Mucosa of gallbladder (tissue), 1 donor: ENCODE measurements around the gene ARAP1. TPM values are rescaled to one million over a fixed set of nuclear protein-coding genes. Genes with fewer than 3 reads are reported as not detected.

Experiments used
- DNase-seq: peaks from one replicate; pipeline ENCODE4 v3.0.0-alpha.2; 2020; ENCODE audit warnings: low spot score
- total RNA-seq: library from RNA; stranded (reverse); gene quantifications from one replicate; pipeline ENCODE4 v1.2.1, GENCODE V29; 2021
- donor health status: DM: no; HTN: no; CAD: no.

Gene ARAP1
- total RNA-seq, 1 donor from 2014 or later: 129 TPM

GRCh38 chr11:72724851-72725723 lies 27.1 kb downstream of the ARAP1 start:
- DNase-seq: peak; percentile 80

DNA sequence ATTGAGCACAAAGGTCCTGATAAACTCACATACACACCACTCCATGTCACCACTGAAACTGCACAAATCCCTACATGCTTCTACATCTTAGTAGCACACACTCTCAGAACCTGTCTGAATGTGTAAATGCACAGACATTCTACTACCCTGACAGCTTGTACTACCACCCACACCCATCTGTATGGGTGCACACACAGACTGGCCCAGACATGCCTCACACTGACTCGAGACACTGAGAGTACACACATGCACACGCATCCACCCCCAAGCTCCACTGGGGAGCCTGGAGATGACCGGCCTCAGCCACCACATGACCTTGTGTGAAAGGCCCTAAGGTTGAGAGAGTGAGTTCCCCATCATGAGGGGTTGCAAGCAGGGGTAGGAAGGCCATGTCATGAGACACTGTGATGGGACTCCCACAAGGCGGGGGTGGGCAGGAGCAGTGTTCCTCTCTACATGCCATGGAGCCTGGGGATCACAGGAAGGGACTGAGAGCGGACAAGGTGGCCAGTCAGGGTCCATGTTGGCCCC lies 28.1 kb downstream of the ARAP1 start:
- DNase-seq: no peak

- peak; percentile 53 for DNase-seq
Observed at GRCh38 chr11:72723508-72723907, 28.7 kb downstream of the ARAP1 start.

DNA sequence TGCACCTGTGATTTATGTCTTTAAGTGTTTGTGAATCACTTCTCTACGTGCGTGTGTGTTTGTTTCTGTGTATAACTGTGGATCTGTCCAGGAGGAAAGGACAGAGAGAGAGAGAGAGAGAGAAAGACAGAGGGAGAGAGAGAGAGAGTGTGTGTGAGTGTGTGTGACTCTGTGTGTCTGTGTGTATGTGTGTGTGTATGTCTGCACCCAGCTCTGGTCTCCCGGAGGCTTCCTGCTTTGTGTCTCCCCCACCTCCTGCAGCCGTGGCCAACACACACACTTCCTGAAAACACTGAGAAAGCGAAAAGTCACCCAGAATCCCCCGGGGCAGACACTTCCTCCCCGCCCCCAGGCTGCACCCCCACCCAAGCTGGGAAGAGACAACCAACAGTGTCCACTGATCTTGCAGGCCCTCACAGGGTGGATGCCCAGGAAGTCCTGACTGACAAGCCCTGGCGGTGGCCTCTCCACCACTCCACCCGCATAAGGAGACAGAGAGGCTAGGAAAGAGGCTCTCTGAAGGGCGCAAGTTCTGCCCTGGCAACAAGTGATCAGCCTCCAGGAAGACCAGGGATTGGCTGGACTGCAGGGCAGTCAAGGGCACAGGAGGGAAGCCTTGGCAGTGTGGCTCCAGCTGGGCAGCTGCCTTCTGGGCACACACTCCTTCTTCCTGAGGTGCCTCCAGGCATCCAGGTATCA lies 30.0 kb downstream of the ARAP1 start:
- DNase-seq: peak; percentile 91

DNA sequence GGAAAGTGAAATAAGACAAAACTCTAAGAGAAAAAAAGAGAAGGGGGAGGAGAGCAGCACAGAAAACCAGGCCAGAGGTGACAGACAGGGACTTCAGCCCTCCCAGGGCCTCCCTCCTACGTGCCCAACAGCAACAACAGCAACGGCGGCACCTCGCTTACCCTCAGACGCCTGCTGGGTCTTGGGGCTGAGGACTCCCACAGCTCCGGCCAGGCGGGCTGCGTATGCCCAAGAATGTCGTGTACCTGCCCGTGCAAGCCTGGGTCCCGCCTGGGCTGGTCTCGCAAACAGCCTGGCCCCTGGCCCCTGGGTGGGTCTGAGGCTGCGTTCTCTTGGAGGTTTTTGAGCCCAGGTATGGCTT lies 30.5 kb downstream of the ARAP1 start:
- DNase-seq: no peak

- DNase-seq: no peak
Observed at GRCh38 chr11:72721276-72721675, 30.9 kb downstream of the ARAP1 start.

DNA sequence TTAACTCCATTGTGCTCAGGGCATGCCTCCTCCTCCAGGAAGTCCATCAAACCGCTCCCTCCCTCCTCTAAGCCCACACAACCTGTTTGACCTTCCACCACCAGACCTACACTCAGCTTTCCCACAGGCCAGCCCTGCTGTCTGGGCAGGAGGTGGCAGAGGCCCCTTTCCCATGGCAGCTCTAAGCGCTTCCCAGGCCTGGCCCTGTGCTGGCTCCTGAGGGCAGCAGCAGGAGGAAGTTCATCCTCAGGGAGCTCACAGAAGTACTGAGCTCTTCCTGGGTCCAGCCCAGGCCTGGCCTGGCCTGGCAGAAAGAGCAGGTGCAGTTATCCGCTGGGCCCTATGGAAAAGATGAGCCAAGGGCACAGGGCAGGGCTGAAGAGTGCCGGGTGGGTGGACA lies 31.4 kb downstream of the ARAP1 start:
- DNase-seq: no peak

- DNase-seq: no peak
Observed at GRCh38 chr11:72720047-72720446, 32.2 kb downstream of the ARAP1 start.

GRCh38 chr11:72719551-72719950 lies 32.7 kb downstream of the ARAP1 start:
- DNase-seq: no peak

- no peak for DNase-seq
Observed at GRCh38 chr11:72719144-72719543, 33.1 kb downstream of the ARAP1 start.

- DNase-seq: no peak
Observed at GRCh38 chr11:72718101-72718501, 34.1 kb downstream of the ARAP1 start.

- no peak for DNase-seq
Observed at GRCh38 chr11:72716788-72717435, 35.3 kb downstream of the ARAP1 start.

- DNase-seq: no peak
Observed at GRCh38 chr11:72716290-72716689, 35.9 kb downstream of the ARAP1 start.

- no peak for DNase-seq
Observed at GRCh38 chr11:72712841-72713240, 39.4 kb downstream of the ARAP1 start.

- peak; percentile 69 for DNase-seq
Observed at GRCh38 chr11:72712168-72712751, 39.9 kb downstream of the ARAP1 start.

GRCh38 chr11:72711141-72711540 lies 41.1 kb downstream of the ARAP1 start:
- DNase-seq: no peak

GRCh38 chr11:72710278-72710677 lies 41.9 kb downstream of the ARAP1 start:
- no peak for DNase-seq

GRCh38 chr11:72709478-72710238 lies 42.5 kb downstream of the ARAP1 start:
- no peak for DNase-seq

DNA sequence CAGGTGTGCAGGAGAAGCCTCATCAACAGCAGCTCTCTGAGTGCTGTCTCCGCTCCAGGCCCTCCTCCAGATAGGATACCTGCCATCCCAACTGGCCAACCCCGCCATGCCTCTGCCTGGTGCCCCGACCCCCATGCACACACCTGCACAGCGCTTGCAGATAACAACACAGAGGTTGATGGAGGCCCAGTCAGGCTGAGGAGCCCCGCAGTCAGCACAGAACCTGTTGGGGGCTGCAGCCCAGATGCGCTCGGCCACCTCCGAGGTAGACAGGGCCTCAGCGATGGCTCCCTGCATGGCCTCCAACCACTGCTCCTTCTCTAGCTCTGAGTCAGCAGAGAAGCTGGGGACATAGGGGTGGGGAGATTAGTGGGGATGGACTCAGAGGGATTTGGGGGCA lies 45.2 kb downstream of the ARAP1 start:
- no peak for DNase-seq

- no peak for DNase-seq
Observed at GRCh38 chr11:72706579-72706978, 45.6 kb downstream of the ARAP1 start.
